ENCODE data around the gene LRPPRC.

LRPPRC gene

DNA sequence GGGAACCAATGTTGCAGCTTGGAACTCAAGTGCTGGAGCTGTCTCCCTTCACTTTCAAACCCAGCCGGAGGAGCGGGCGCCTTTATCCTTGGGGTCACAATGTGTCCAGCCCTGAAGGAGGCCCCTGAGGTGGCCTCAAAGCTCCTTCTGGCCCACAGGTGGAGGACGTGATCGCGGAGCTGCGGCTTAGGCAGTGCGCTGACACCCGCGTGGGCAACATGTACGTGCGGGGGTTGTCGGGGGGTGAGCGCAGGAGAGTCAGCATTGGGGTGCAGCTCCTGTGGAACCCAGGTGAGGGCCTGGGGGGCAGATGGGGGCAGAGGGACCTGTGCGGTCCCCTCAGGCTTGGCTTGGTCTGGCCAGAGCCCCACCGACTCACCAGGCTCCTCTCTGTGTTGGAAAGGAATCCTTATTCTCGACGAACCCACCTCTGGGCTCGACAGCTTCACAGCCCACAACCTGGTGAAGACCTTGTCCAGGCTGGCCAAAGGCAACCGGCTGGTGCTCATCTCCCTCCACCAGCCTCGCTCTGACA is 143.5 kb downstream of the LRPPRC start:
- DNase-seq: no peak

DNA sequence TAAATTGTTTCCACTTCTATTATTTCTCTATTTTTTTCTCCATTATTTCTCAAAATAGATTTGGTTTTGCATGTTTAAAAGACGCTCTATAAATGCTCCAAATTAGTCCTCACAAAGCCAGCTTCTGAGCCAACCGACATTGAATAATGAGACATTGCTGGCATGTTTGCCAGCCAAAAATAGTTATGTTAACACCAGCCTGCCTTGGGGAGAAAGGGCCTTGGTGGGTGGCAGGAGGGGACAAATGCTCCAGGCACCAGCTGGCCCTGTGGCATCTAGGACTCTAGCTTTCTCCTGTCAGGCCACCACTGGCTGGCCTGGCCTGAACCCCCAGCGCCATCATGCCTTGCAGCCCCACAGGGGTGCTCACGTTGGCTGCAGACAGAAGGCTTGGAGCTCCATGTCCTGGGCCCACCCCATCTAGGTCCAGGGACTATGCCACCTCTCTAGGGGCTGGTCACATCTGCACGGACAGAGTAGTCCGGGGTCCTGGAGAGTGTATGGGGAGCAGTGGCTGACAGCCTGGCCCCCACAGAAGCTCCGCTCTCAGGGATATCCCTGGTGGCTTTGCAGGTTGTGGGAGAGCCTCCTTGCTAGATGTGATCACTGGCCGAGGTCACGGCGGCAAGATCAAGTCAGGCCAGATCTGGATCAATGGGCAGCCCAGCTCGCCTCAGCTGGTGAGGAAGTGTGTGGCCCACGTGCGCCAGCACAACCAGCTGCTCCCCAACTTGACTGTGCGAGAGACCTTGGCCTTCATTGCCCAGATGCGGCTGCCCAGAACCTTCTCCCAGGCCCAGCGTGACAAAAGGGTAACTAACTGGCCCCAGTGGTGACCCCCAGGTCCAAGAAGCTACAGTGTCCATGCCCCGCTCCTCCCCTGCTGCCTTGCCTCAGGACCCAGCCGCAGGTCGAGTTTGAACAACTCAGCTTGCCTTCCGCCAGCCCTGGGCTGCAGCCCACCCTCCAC is 144.5 kb downstream of the LRPPRC start:
- no peak for DNase-seq

GRCh38 chr2:43848214-43848613 is 147.6 kb downstream of the LRPPRC start:
- no peak for DNase-seq

- no peak for DNase-seq
Measured at GRCh38 chr2:43846140-43846793, 149.5 kb downstream of the LRPPRC start.

DNA sequence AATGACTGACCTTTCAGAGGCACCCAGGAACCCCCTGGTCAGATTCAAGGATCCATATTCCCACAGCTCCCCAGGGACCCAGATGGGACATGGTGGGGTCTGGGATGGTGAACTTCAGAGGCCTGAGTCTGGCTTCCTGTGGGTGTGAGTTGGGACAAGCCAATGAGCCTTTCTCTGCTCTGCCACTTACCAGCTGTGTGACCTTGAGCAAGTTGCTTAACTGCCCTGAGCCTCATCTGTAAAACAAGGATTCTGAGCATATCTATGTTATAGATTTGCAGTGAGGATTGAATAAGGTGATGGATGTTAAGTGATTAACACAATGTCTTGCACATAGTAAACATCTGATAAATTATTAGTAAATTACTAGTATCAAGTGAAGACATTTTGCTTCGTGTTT is 150.6 kb downstream of the LRPPRC start:
- DNase-seq: no peak

- no peak for DNase-seq
Measured at GRCh38 chr2:43842866-43843226, 152.9 kb downstream of the LRPPRC start.

DNA sequence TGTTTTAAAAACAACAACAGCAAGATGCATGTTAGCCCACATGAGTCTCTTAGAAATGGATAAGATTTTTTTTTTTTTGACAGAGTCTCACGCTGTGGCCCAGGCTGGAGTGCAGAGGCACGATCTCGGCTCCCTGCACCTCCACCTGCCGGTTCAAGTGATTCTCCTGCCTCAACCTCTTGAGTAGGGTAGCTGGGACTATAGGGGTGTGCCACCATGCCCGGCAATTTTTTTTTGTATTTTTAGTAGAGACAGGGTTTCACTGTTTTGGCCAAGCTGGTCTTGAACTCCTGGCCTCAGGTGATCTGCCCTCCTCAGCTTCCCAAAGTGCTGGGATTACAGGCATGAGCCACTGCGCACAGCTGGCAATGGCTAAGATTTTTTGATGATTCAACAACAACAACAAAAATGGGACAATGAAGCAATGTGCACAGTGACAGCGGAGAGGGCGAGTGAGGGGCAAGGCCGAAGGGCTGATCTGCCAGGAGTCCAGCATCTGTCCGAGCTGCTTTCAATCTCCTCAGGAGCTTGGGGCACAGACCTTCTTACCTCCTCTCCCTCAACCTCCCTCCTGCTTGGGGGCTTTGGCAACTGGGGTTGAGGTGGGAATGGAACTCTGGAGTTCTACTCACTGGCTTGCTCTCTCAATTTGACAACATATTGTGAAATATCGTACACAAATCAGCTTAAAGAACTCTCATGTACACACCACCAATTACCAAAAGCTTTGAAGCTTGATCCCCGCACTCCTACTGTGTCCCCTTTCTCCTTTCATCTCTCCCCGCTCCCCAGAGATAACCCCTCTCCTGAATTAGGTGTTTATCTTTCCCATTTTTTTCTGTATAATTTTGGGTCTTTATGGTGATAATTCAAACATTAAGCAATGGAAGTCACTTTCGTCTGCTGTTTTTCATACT is 153.6 kb downstream of the LRPPRC start:
- no peak for DNase-seq

GRCh38 chr2:43840965-43841364 is 154.8 kb downstream of the LRPPRC start:
- no peak for DNase-seq

GRCh38 chr2:43839776-43840564 is 155.8 kb downstream of the LRPPRC start:
- no peak for DNase-seq

DNA sequence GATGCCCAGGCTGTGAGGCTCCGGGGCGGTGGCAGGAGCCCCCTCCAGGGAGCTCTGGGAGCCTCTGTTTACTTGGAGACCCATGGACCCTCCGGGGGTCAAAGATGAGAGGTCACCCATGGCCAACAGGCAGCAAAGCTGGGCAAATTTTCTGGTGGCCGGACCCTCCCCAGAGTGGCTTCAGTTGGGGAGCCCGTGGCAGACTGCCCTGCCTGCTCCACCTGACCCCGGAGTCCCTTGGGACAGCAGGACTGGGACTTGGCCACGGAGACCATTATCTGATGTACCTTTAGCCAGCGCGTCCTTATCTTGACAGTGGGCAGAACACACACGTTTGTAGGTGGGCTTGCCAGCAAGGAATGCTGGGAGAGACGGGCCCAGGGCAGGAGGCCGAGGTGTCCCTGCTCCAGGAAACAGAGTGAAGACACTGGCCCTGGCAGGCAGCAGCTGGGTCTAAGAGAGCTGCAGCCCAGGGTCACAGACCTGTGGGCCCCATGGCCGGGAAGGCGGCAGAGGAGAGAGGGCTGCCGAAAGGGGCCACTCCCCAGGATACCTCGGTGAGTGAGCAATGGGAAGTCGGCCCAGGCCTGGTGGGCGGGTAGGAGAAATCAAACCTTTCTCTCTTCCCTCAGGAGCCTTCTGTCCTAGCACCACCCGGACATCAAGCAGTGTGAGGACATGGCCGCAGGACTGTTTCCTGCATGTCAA is 157.1 kb downstream of the LRPPRC start, which contains the start of the genes ABCG5 and ABCG8:
Gene ABCG5, minus strand, starts transcription at position 280 of the 708 bp plus-strand sequence. Its CDS starts 160 bp downstream, at position 120.
Gene ABCG8, plus strand, starts transcription at position 412 of the 708 bp plus-strand sequence. Its CDS starts 83 bp downstream, at position 495.
- no peak for DNase-seq

GRCh38 chr2:43837831-43838559 is 157.8 kb downstream of the LRPPRC start:
- no peak for DNase-seq

- no peak for DNase-seq
Measured at GRCh38 chr2:43837033-43837432, 158.8 kb downstream of the LRPPRC start.
